ENCODE data around the gene GSTO2. TPM values are rescaled to one million over a fixed set of nuclear protein-coding genes. Genes with fewer than 3 reads are reported as not detected.

GSTO2 gene
- total RNA-seq, 4 donors from 2014 or later = 1.9 to 17.1 (median 10.6) TPM

GRCh38 chr10:104300736-104301292 lies 31.8 kb downstream of the GSTO2 start:
- TF ChIP-seq CTCF (IDR thresholded peaks at IDR 0.05) (no peak), EP300 (IDR thresholded peaks at IDR 0.05; ENCODE audit: low read depth) (no peak), POLR2A (IDR thresholded peaks at IDR 0.05) (no peak), POLR2AphosphoS5 (IDR thresholded peaks at IDR 0.05) (peak; percentile 59 to 61 (median 59))
- peaks cover 0 to 13% (median 7%) of the 10 kb centered on the region in 4 donors for H3K4me1 ChIP-seq
- DNase-seq = peak; percentile 65
- WGBS, 2 donors (ENCODE audit: low coverage in 1 of 2) = 0 to 57% methylated on average over 1 to 7 of the region's 7 CpGs
- in situ Hi-C loops (cut with MboI; ENCODE audit: low pct_ligation_motif_present in 1 of 4, low pct_unique_long_range_greater_than_20kb in 1 of 4, low sequenced_read_pairs in 3 of 4) = loop anchor here in 1 of 4 donors (5.0 kb wide), 1 partner anchor 46 kb away; no protein-coding TSS in a partner anchor
- H3K27ac ChIP-seq = peak overlapping the region; percentile 57 to 78 (median 69)
- H3K9me3 ChIP-seq = no peaks in the 10 kb centered on the region
- H3K4me3 ChIP-seq = no peak overlapping the region
- no peaks in the 10 kb centered on the region for H3K27me3 ChIP-seq
- intact Hi-C loops (cut with DNase I; ENCODE audit: low total_unique reads) = no loop called here
- H3K36me3 ChIP-seq = no peaks in the 10 kb centered on the region

GRCh38 chr10:104301907-104302690 lies 33.1 kb downstream of the GSTO2 start:
- Histone ChIP-seq H3K27me3 (no peaks in the 10 kb centered on the region), H3K4me1 (peaks cover 0 to 15% (median 7%) of the 10 kb centered on the region in 4 donors), H3K36me3 (no peaks in the 10 kb centered on the region), H3K27ac (peak overlapping the region in 1 of 4 donors; percentile 78), H3K9me3 (no peaks in the 10 kb centered on the region), H3K4me3 (no peak overlapping the region)
- intact Hi-C loops (cut with DNase I; ENCODE audit: low total_unique reads) (no loop called here), in situ Hi-C loops (cut with MboI; ENCODE audit: low pct_ligation_motif_present in 1 of 4, low pct_unique_long_range_greater_than_20kb in 1 of 4, low sequenced_read_pairs in 3 of 4) (loop anchor here in 1 of 4 donors (5.0 kb wide), 1 partner anchor 45 kb away; no protein-coding TSS in a partner anchor)
- no peak for DNase-seq
- TF ChIP-seq EP300 (IDR thresholded peaks at IDR 0.05; ENCODE audit: low read depth) (no peak), CTCF (IDR thresholded peaks at IDR 0.05) (no peak), POLR2AphosphoS5 (IDR thresholded peaks at IDR 0.05) (no peak)
- 80 to 81% methylated on average over 1 to 3 of the region's 3 CpGs for WGBS, 2 donors (ENCODE audit: low coverage in 1 of 2)

- 50% methylated on average over 2 of the region's 2 CpGs for WGBS, 2 donors (ENCODE audit: low coverage in 1 of 2)
- TF ChIP-seq EP300 (IDR thresholded peaks at IDR 0.05; ENCODE audit: low read depth) (no peak), CTCF (IDR thresholded peaks at IDR 0.05) (no peak), POLR2A (IDR thresholded peaks at IDR 0.05) (no peak), POLR2AphosphoS5 (IDR thresholded peaks at IDR 0.05) (no peak)
- in situ Hi-C loops (cut with MboI; ENCODE audit: low pct_ligation_motif_present in 1 of 4, low pct_unique_long_range_greater_than_20kb in 1 of 4, low sequenced_read_pairs in 3 of 4) (loop anchor here in 1 of 4 donors (5.0 kb wide), 1 partner anchor 44 kb away; no protein-coding TSS in a partner anchor), intact Hi-C loops (cut with DNase I; ENCODE audit: low total_unique reads) (no loop called here)
- H3K36me3 ChIP-seq = no peaks in the 10 kb centered on the region
- no peak overlapping the region for H3K27ac ChIP-seq
- H3K4me3 ChIP-seq = no peak overlapping the region
- H3K27me3 ChIP-seq = no peaks in the 10 kb centered on the region
- no peak for DNase-seq
- H3K4me1 ChIP-seq = peaks cover 0 to 18% (median 7%) of the 10 kb centered on the region in 4 donors
- H3K9me3 ChIP-seq = no peaks in the 10 kb centered on the region
Observed at GRCh38 chr10:104303594-104304355, 34.8 kb downstream of the GSTO2 start.

GRCh38 chr10:104304356-104304745 lies 35.4 kb downstream of the GSTO2 start:
- WGBS, 2 donors (ENCODE audit: low coverage in 1 of 2) = 85 to 100% methylated on average over 2 to 4 of the region's 4 CpGs
- Histone ChIP-seq H3K4me1 (peaks cover 0 to 18% (median 7%) of the 10 kb centered on the region in 4 donors), H3K27me3 (no peaks in the 10 kb centered on the region), H3K27ac (no peak overlapping the region), H3K36me3 (no peaks in the 10 kb centered on the region), H3K9me3 (no peaks in the 10 kb centered on the region), H3K4me3 (no peak overlapping the region)
- no peak for DNase-seq
- intact Hi-C loops (cut with DNase I; ENCODE audit: low total_unique reads) = no loop called here
- in situ Hi-C loops (cut with MboI; ENCODE audit: low pct_ligation_motif_present in 1 of 4, low pct_unique_long_range_greater_than_20kb in 1 of 4, low sequenced_read_pairs in 3 of 4) = loop anchor here in 1 of 4 donors (5.0 kb wide), 1 partner anchor 43 kb away; no protein-coding TSS in a partner anchor
- TF ChIP-seq EP300 (IDR thresholded peaks at IDR 0.05; ENCODE audit: low read depth) = no peak
- no peak for TF ChIP-seq POLR2AphosphoS5 (IDR thresholded peaks at IDR 0.05)
- no peak for TF ChIP-seq POLR2A (IDR thresholded peaks at IDR 0.05)
- no peak for TF ChIP-seq CTCF (IDR thresholded peaks at IDR 0.05)

Data from transverse colon (tissue), 4 donors.